T-helper 2 cell (primary cell): ENCODE results near the gene TGM2.
A peak's percentile ranks its signal among the peaks of the same experiment; 100 is the strongest.

Source experiments
- DNase-seq, 5 experiments: peaks; one replicate each; pipeline versions ENCODE4 v3.0.0 to v3.0.0-alpha.2; 2012 to 2022
- total RNA-seq, 2 donors: gene quantifications; one replicate each; lab custom pipeline; 2026; lab: John Stamatoyannopoulos, UW

TGM2 gene
- total RNA-seq: 0 to 0.20 reads per million in 2 donors

- DNase-seq: peak in 4 of 5 experiments; percentile 9 to 42 (median 14)
These were observed at the start of gene TGM2 for GRCh38 chr20:38165089-38165965. TSS of gene TGM2 (minus strand) at chr20:38165270. CDS start at chr20:38165198, 72 bp downstream.

GRCh38 chr20:38214256-38215193 lies 49.5 kb upstream of the TGM2 start:
- no peak for DNase-seq

GRCh38 chr20:38213607-38213940 lies 48.5 kb upstream of the TGM2 start:
- DNase-seq: no peak

GRCh38 chr20:38212806-38213606 lies 47.9 kb upstream of the TGM2 start:
- DNase-seq: no peak

GRCh38 chr20:38211200-38212097 lies 46.4 kb upstream of the TGM2 start:
- no peak for DNase-seq

GRCh38 chr20:38210741-38211140 lies 45.7 kb upstream of the TGM2 start:
- DNase-seq: no peak

GRCh38 chr20:38209736-38210405 lies 44.8 kb upstream of the TGM2 start:
- no peak for DNase-seq

- no peak for DNase-seq
These were observed 44.1 kb upstream of the TGM2 start for GRCh38 chr20:38209054-38209675.

GRCh38 chr20:38208523-38208922 lies 43.5 kb upstream of the TGM2 start:
- DNase-seq: no peak

GRCh38 chr20:38208088-38208487 lies 43.0 kb upstream of the TGM2 start:
- DNase-seq: no peak

- DNase-seq: no peak
These were observed 42.6 kb upstream of the TGM2 start for GRCh38 chr20:38207621-38208020.

- no peak for DNase-seq
These were observed 39.9 kb upstream of the TGM2 start for GRCh38 chr20:38205001-38205400.

GRCh38 chr20:38203981-38204357 lies 38.9 kb upstream of the TGM2 start:
- no peak for DNase-seq

- DNase-seq: no peak
These were observed 38.4 kb upstream of the TGM2 start for GRCh38 chr20:38203337-38203980.

- DNase-seq: no peak
These were observed 37.9 kb upstream of the TGM2 start for GRCh38 chr20:38202982-38203293.

- DNase-seq: no peak
These were observed 37.3 kb upstream of the TGM2 start for GRCh38 chr20:38202153-38202981.

- no peak for DNase-seq
These were observed 36.3 kb upstream of the TGM2 start for GRCh38 chr20:38201356-38201755.

GRCh38 chr20:38200646-38201045 lies 35.6 kb upstream of the TGM2 start:
- no peak for DNase-seq
